HG03575 (cell line): Measurements from ENCODE around the gene PCDHB12.
"Not testable (repeated sequence)": the region's sequence is repeated elsewhere in the genome, so short reads cannot be mapped to it uniquely, and the experiment has no call there.

Experiments
- ATAC-seq: cut with Tn5 transposase; IDR thresholded peaks from one replicate; pipeline ENCODE4 v1.9.1; 2021; ENCODE audit not compliant: unreplicated experiment, insufficient number of reproducible peaks, low FRiP score; ENCODE audit errors: extremely low read depth

The PCDHB12 gene

GRCh38 chr5:141199359-141200235 lies 8.9 kb upstream of the PCDHB12 start, which contains the start of gene PCDHB11:
Gene PCDHB11, plus strand, starts transcription at chr5:141199627. Its CDS starts 148 bp downstream, at chr5:141199775.
- no peak for ATAC-seq

- ATAC-seq: not testable (repeated sequence)
Observed at GRCh38 chr5:141201126-141201525, 7.4 kb upstream of the PCDHB12 start.

- ATAC-seq: not testable (repeated sequence)
Observed at GRCh38 chr5:141201646-141202045, 6.9 kb upstream of the PCDHB12 start.

GRCh38 chr5:141210281-141210680 lies 1.8 kb downstream of the PCDHB12 start:
- not testable (repeated sequence) for ATAC-seq

GRCh38 chr5:141210849-141211248 lies 2.3 kb downstream of the PCDHB12 start:
- ATAC-seq: not testable (repeated sequence)

- not testable (repeated sequence) for ATAC-seq
Observed at GRCh38 chr5:141213656-141214339, 5.3 kb downstream of the PCDHB12 start, which contains the start of gene PCDHB13. Gene PCDHB13, plus strand, starts transcription at chr5:141213919. Its CDS starts 205 bp downstream, at chr5:141214124.

- ATAC-seq: not testable (repeated sequence)
Observed at GRCh38 chr5:141214583-141214982, 6.1 kb downstream of the PCDHB12 start.

- ATAC-seq: not testable (repeated sequence)
Observed at GRCh38 chr5:141215504-141215903, 7.0 kb downstream of the PCDHB12 start.

- ATAC-seq: not testable (repeated sequence)
Observed at GRCh38 chr5:141216035-141216434, 7.5 kb downstream of the PCDHB12 start.

GRCh38 chr5:141223112-141223783 lies 14.7 kb downstream of the PCDHB12 start, which contains the start of gene PCDHB14:
Gene PCDHB14, plus strand, starts transcription at chr5:141223343. Its CDS starts 163 bp downstream, at chr5:141223506.
- ATAC-seq: no peak

GRCh38 chr5:141224844-141225243 lies 16.3 kb downstream of the PCDHB12 start:
- ATAC-seq: not testable (repeated sequence)

- not testable (repeated sequence) for ATAC-seq
Observed at GRCh38 chr5:141225421-141225820, 16.9 kb downstream of the PCDHB12 start.

GRCh38 chr5:141234109-141234667 lies 25.7 kb downstream of the PCDHB12 start:
- ATAC-seq: no peak

GRCh38 chr5:141235922-141236321 lies 27.4 kb downstream of the PCDHB12 start:
- not testable (repeated sequence) for ATAC-seq

GRCh38 chr5:141236516-141237313 lies 28.2 kb downstream of the PCDHB12 start:
- ATAC-seq: no peak

- no peak for ATAC-seq
Observed at GRCh38 chr5:141241496-141241895, 33.0 kb downstream of the PCDHB12 start.

- ATAC-seq: no peak
Observed at GRCh38 chr5:141245250-141245717, 36.8 kb downstream of the PCDHB12 start, which contains the start of gene PCDHB15. Gene PCDHB15, plus strand, starts transcription at chr5:141245395. Its CDS starts 184 bp downstream, at chr5:141245579.

GRCh38 chr5:141246971-141247370 lies 38.5 kb downstream of the PCDHB12 start:
- ATAC-seq: not testable (repeated sequence)
